Hepatocyte (in vitro differentiated cells): ENCODE data around the gene DHRS7B. TPM values are rescaled to one million over a fixed set of nuclear protein-coding genes. Genes with fewer than 3 reads are reported as not detected.

ENCODE experiments used
- DNase-seq: peaks from one replicate; pipeline ENCODE4 v3.0.0-alpha.2; 2016; ENCODE audit warnings: low spot score
- H2AFZ ChIP-seq: fragments of 200-600 bp; sonication (generic); 2 replicates; pipeline ENCODE4 v1.6.0; 2016; ENCODE audit warnings: antibody characterized with exemption, mild to moderate bottlenecking
- H3K27ac ChIP-seq: fragments of 200-600 bp; sonication (generic); 2 replicates; pipeline ENCODE4 v1.5.1; 2016; ENCODE audit warnings: mild to moderate bottlenecking
- H3K27me3 ChIP-seq: fragments of 200-600 bp; sonication (generic); 2 replicates; pipeline ENCODE4 v1.6.1; 2016
- H3K36me3 ChIP-seq: fragments of 200-600 bp; sonication (generic); replicated peaks from 2 replicates; pipeline ENCODE4 v1.5.1; 2016; ENCODE audit warnings: low read depth; ENCODE audit not compliant: insufficient read depth
- H3K4me1 ChIP-seq: fragments of 200-600 bp; sonication (generic); 2 replicates; pipeline ENCODE4 v1.5.1; 2016; ENCODE audit warnings: mild to moderate bottlenecking, moderate library complexity; ENCODE audit not compliant: insufficient read depth
- H3K4me2 ChIP-seq: fragments of 200-600 bp; sonication (generic); 2 replicates; pipeline ENCODE4 v1.6.0; 2016
- H3K4me3 ChIP-seq: fragments of 200-600 bp; sonication (generic); 2 replicates; pipeline ENCODE4 v1.5.1; 2016; ENCODE audit warnings: mild to moderate bottlenecking
- H3K79me2 ChIP-seq: fragments of 200-600 bp; sonication (generic); 2 replicates; pipeline ENCODE4 v1.6.0; 2017; ENCODE audit warnings: mild to moderate bottlenecking
- H3K9me2 ChIP-seq: fragments of 200-600 bp; sonication (generic); replicated peaks from 2 replicates; pipeline ENCODE4 v1.6.0; 2017; ENCODE audit warnings: mild to moderate bottlenecking; ENCODE audit not compliant: insufficient read depth
- H3K9me3 ChIP-seq: fragments of 200-600 bp; sonication (generic); 2 replicates; pipeline ENCODE4 v1.5.1; 2016; ENCODE audit warnings: low read depth, mild to moderate bottlenecking
- H4K20me1 ChIP-seq: fragments of 200-600 bp; sonication (generic); 2 replicates; pipeline ENCODE4 v1.6.0; 2016; ENCODE audit warnings: mild to moderate bottlenecking; ENCODE audit not compliant: insufficient read depth, poor library complexity, severe bottlenecking
- CTCF ChIP-seq: fragments of 200-600 bp; sonication (generic); IDR thresholded peaks from 2 replicates; pipeline ENCODE4 v1.5.1; 2016; ENCODE audit warnings: antibody characterized with exemption, mild to moderate bottlenecking; ENCODE audit not compliant: poor library complexity
- EZH2 ChIP-seq: fragments of 200-600 bp; sonication (generic); IDR thresholded peaks from 2 replicates; pipeline ENCODE4 v1.6.1; 2016; ENCODE audit warnings: antibody characterized with exemption, mild to moderate bottlenecking, borderline replicate concordance
- EZH2phosphoT487 ChIP-seq: fragments of 200-600 bp; sonication (generic); IDR thresholded peaks from one replicate; pipeline ENCODE4 v1.6.1; 2018; ENCODE audit warnings: antibody characterized with exemption, mild to moderate bottlenecking, low read depth, moderate library complexity; ENCODE audit not compliant: unreplicated experiment, severe bottlenecking
- WGBS: methylation state at CpG from one replicate; pipeline ENCODE4 v1.1.6; 2016; ENCODE audit warnings: low lambda C conversion rate; ENCODE audit errors: missing lambda C conversion rate; 5-methylcytosine and 5-hydroxymethylcytosine counted together
- polyA plus RNA-seq: library from polyadenylated mRNA; unstranded; fragments of >200 nt; fragmentation: Nextera tagmentation; extraction: Ambion mirVana; gene quantifications from 2 replicates; pipeline ENCODE4 v1.2.1, GENCODE V29; 2016
- total RNA-seq: library from RNA; depleted of rRNA; stranded (reverse); fragments of >200 nt; gene quantifications from 2 replicates; pipeline ENCODE4 v1.2.3, GENCODE V29; 2014

Gene DHRS7B
- total and polyA plus RNA-seq, 2 experiments from 2014 or later, result 34.6 to 46.2 TPM

DNA sequence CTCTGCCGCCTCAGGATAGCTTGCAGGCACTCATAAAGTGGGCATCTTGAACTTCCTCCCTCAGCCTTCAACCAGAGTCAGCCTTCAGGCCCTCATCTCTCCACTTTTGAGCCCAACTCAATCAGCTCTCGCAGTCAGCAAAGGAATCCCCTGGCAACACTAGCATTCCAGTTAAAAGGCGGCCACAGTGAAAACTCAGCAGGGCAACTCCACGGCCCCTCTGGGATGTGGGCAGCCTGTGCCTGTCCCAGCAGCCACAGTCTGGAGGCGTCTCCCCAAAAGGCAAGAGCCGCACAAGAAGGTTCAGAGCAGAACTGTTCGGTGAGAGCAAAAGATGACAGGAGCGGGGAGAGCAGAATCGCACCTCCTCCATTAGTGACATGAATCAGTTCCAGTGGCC lies 78.2 kb downstream of the DHRS7B start:
- Histone ChIP-seq H3K4me3 (no peak overlapping the region), H4K20me1 (peaks cover 97% of the 10 kb centered on the region)
- WGBS, result 84% methylated on average over 9 of the region's 9 CpGs

GRCh38 chr17:21208352-21208751 lies 81.6 kb downstream of the DHRS7B start:
- Histone ChIP-seq H3K36me3 (no peaks in the 10 kb centered on the region), H3K9me2 (no peaks in the 10 kb centered on the region), H3K4me3 (no peak overlapping the region), H3K4me1 (peaks cover 16% of the 10 kb centered on the region), H3K27ac (no peak overlapping the region), H4K20me1 (peaks cover 98% of the 10 kb centered on the region), H3K79me2 (peaks cover 100% of the 10 kb centered on the region), H3K9me3 (no peaks in the 10 kb centered on the region), H3K4me2 (no peak overlapping the region), H3K27me3 (no peaks in the 10 kb centered on the region), H2AFZ (no peak overlapping the region)
- no peak for DNase-seq
- 93% methylated on average over 7 of the region's 7 CpGs for WGBS
- TF ChIP-seq EZH2phosphoT487 (no peak), EZH2 (no peak), CTCF (no peak)

More for the DNA sequence above, 78.2 kb downstream of the DHRS7B start:
- Histone ChIP-seq H3K4me2 (peak overlapping the region; percentile 27), H3K27me3 (no peaks in the 10 kb centered on the region), H3K27ac (no peak overlapping the region), H3K79me2 (peaks cover 100% of the 10 kb centered on the region), H3K9me3 (no peaks in the 10 kb centered on the region), H3K4me1 (no peaks in the 10 kb centered on the region), H3K36me3 (no peaks in the 10 kb centered on the region), H3K9me2 (no peaks in the 10 kb centered on the region), H2AFZ (no peak overlapping the region)
- DNase-seq, result no peak
- no peak for TF ChIP-seq CTCF
- TF ChIP-seq EZH2phosphoT487, result no peak
- TF ChIP-seq EZH2, result no peak

DNA sequence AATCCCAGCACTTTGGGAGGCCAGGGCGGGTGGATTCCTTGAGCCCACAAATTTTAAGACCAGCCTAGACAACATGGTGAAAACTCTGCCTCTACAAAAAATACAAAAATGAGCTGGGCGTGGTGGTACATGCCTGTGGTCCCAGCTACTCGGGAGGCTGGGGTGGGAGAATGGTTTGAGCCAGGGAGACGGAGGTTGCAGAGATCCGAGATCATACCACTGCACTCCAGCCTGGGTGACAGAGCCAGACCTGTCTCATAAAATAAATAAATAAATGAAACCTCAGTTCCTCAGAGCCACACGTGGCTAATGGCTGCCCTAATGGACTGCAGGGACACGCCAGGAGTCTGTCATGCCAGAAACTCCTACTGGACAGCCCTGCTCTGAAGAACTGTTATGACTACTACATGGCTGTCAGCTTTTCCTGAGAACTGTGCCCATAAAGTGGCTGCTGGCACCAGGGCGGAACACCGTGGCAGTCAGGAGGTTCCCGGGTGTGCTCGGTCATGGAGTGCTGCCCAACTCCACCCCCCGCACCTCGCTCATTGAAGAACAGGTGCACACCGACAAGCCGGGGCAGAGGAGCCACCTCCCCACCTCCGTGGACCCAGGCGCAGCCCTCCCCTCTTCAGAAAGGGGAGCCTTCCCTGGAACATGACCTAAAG lies 82.9 kb downstream of the DHRS7B start:
- Histone ChIP-seq H3K36me3 (no peaks in the 10 kb centered on the region), H4K20me1 (peaks cover 88% of the 10 kb centered on the region), H3K4me2 (no peak overlapping the region), H3K4me3 (no peak overlapping the region), H3K27ac (no peak overlapping the region), H3K9me2 (no peaks in the 10 kb centered on the region), H3K9me3 (no peaks in the 10 kb centered on the region), H2AFZ (no peak overlapping the region), H3K4me1 (peaks cover 16% of the 10 kb centered on the region), H3K27me3 (no peaks in the 10 kb centered on the region), H3K79me2 (peaks cover 92% of the 10 kb centered on the region)
- TF ChIP-seq EZH2phosphoT487 (no peak), CTCF (no peak), EZH2 (no peak)
- 93% methylated on average over 17 of the region's 17 CpGs for WGBS
- DNase-seq, result no peak
